GM12878 (cell line): ENCODE results near the gene ITPRIPL1.
A peak's percentile ranks its signal among the peaks of the same experiment; 100 is the strongest.

Experiments used
- FOXM1 ChIP-seq: IDR thresholded peaks from 2 replicates; pipeline ENCODE4 v1.6.1; 2012; ENCODE audit warnings: low read depth, mild to moderate bottlenecking, inconsistent platforms, low read length, moderate library complexity
- TF ChIP-seq, protein P1 (sequence below), 3 experiments: IDR thresholded peaks in 2 of 3; conservative IDR thresholded peaks in 1 of 3; 2 replicates each; pipeline ENCODE4 v1.5.1; 2011; ENCODE audit warnings: low read depth in 3 of 3, low read length in 3 of 3, mild to moderate bottlenecking in 3 of 3, control low read depth in 2 of 3, moderate library complexity in 2 of 3, inconsistent platforms in 1 of 3, mixed read lengths in 1 of 3; ENCODE audit not compliant: control insufficient read depth in 2 of 3, insufficient read depth in 1 of 3; ENCODE audit errors: extremely low read depth in 1 of 3

DNA sequence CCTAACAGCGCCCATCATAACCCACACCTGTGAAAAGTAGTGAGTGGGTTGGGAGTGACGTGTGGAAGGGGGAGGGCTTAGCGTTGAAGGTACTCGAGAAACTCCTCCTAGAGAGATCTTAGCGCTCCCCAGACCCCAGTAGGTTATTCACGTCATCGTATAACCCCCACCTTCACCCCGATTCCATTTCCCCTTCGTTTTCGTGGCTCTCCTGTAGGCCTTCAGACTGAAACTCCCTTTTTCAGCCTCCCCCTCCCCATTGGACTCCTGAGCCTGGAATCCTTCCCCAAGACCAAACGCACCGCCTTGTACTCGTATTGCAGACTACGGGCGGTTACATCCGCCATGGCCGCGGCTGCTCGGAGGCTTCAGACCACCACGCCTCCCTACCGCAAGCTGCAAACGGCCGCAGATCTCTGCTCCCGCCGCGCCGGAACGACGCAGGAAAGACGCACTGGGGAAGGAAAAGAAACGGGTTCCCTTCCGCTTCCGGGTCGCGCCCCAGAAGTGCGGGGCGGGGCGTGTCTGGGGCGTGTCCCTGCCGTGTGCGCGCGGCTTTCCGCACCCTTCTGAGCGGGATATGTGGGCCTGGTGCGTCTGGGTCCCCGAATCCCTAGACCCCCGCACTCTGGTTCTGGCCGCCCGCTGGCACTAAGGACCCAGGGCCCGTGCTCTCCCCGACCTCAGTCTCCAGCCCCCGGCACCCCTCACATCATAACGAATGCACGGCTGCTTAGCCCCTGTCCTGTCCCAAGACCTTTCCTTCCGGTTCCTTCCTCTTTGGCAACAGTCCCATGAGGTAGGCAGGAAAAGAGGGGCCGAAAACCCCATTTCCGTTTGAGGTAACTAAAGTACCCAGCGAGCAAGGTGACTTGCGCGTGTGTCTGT, 19.8 kb upstream of the ITPRIPL1 start, which contains the start of gene SNRNP200:
- TF ChIP-seq, protein P1, sequence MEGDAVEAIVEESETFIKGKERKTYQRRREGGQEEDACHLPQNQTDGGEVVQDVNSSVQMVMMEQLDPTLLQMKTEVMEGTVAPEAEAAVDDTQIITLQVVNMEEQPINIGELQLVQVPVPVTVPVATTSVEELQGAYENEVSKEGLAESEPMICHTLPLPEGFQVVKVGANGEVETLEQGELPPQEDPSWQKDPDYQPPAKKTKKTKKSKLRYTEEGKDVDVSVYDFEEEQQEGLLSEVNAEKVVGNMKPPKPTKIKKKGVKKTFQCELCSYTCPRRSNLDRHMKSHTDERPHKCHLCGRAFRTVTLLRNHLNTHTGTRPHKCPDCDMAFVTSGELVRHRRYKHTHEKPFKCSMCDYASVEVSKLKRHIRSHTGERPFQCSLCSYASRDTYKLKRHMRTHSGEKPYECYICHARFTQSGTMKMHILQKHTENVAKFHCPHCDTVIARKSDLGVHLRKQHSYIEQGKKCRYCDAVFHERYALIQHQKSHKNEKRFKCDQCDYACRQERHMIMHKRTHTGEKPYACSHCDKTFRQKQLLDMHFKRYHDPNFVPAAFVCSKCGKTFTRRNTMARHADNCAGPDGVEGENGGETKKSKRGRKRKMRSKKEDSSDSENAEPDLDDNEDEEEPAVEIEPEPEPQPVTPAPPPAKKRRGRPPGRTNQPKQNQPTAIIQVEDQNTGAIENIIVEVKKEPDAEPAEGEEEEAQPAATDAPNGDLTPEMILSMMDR (IDR thresholded peaks at IDR 0.05 in 2 of 3, conservative IDR thresholded peaks at IDR 0.05 in 1 of 3; ENCODE audit: control insufficient read depth in 2 of 3, extremely low read depth in 1 of 3, insufficient read depth in 1 of 3, low read depth in 3 of 3, low read length in 3 of 3): no peak
- TF ChIP-seq FOXM1: peak; percentile 23; the same call in 1 of the 2 replicates
